K562 (cell line): ENCODE measurements around the gene ERBB3. TPM values are rescaled to one million over a fixed set of nuclear protein-coding genes. Genes with fewer than 3 reads are reported as not detected.
A peak's percentile ranks its signal among the peaks of the same experiment; 100 is the strongest.

Experiments
- CTBP1 ChIP-seq: fragments of 450-650 bp; IDR thresholded peaks from 2 replicates; pipeline ENCODE4 v1.6.1; 2016; ENCODE audit warnings: borderline replicate concordance
- GABPB1 ChIP-seq: sonication (generic); formaldehyde crosslinking; IDR thresholded peaks from 2 replicates; pipeline ENCODE4 v1.8.0; 2022; ENCODE audit warnings: mild to moderate bottlenecking, missing genetic modification reagents
- HDGF ChIP-seq: fragments of 450-650 bp; IDR thresholded peaks from 2 replicates; pipeline ENCODE4 v1.6.1; 2016
- MCM7 ChIP-seq, 2 experiments: fragments of 450-650 bp; IDR thresholded peaks; 2 replicates each; pipeline ENCODE4 v1.6.1; 2016 to 2018
- MEF2A ChIP-seq: IDR thresholded peaks from 2 replicates; pipeline ENCODE4 v1.6.1; 2011; ENCODE audit warnings: low read depth, mild to moderate bottlenecking, low read length, moderate library complexity; ENCODE audit not compliant: control insufficient read depth
- MYNN ChIP-seq, 2 experiments: sonication (generic); formaldehyde crosslinking in 1 of 2; IDR thresholded peaks; 2 replicates each; pipeline versions ENCODE4 v1.5.0 to v1.6.1; 2016 to 2020; ENCODE audit warnings: antibody characterized with exemption in 1 of 2, missing genetic modification reagents in 1 of 2
- POLR2A ChIP-seq: fragments of 450-650 bp; conservative IDR thresholded peaks from 2 replicates; pipeline ENCODE4 v1.6.1; 2016
- POLR2AphosphoS5 ChIP-seq: IDR thresholded peaks from 2 replicates; pipeline ENCODE4 v1.6.1; 2011; ENCODE audit warnings: mild to moderate bottlenecking, low read depth, low read length, moderate library complexity; ENCODE audit not compliant: control insufficient read depth, insufficient read depth
- RAD21 ChIP-seq, 2 experiments: fragments of 250-450 bp in 1 of 2; fragments of 450-650 bp in 1 of 2; sonication (Bioruptor Pico) in 1 of 2; formaldehyde crosslinking in 1 of 2; IDR thresholded peaks in 1 of 2; conservative IDR thresholded peaks in 1 of 2; 2 replicates each; pipeline versions ENCODE4 v1.4.0 to v1.8.0; 2020 to 2022; ENCODE audit warnings: mild to moderate bottlenecking in 2 of 2, moderate library complexity in 1 of 2
- RB1 ChIP-seq: fragments of 450-650 bp; IDR thresholded peaks from 2 replicates; pipeline ENCODE4 v1.6.1; 2017; ENCODE audit warnings: low read depth, mild to moderate bottlenecking
- XRCC5 ChIP-seq: fragments of 200-400 bp; formaldehyde crosslinking; IDR thresholded peaks from 2 replicates; pipeline ENCODE4 v1.6.1; 2017; ENCODE audit warnings: low read depth, mild to moderate bottlenecking, low read length
- ZFX ChIP-seq: sonication (generic); formaldehyde crosslinking; IDR thresholded peaks from 2 replicates; pipeline ENCODE4 v1.8.0; 2022; ENCODE audit warnings: mild to moderate bottlenecking, missing genetic modification reagents, moderate library complexity
- ZNF263 ChIP-seq: sonication (generic); formaldehyde crosslinking; IDR thresholded peaks from 2 replicates; pipeline ENCODE4 v1.8.0; 2022; ENCODE audit warnings: mild to moderate bottlenecking, missing genetic modification reagents, borderline replicate concordance
- polyA plus RNA-seq, 8 experiments: library from polyadenylated mRNA; depleted of rRNA in 4 of 8; stranded (reverse) in 5 of 8; unstranded in 3 of 8; fragments of >200 nt; fragmentation: Nextera tagmentation in 2 of 8; fragmentation: Illumina TruSeq in 1 of 8; extraction: Ambion mirVana in 2 of 8; extraction: Trizol in 1 of 8; gene quantifications; 2 replicates each; pipeline versions ENCODE4 v1.2.1 to v1.2.3, GENCODE V29; 2011 to 2014; ENCODE audit warnings: inconsistent platforms in 1 of 8, missing spikeins in 1 of 8
- total RNA-seq, 7 experiments: library from RNA; depleted of rRNA in 6 of 7; stranded (reverse); fragments of >200 nt in 6 of 7; fragmentation: Illumina TruSeq in 2 of 7; extraction: Trizol in 2 of 7; gene quantifications; 2 replicates each; pipeline versions ENCODE4 v1.2.1 to v1.2.3, GENCODE V29; 2011 to 2021; ENCODE audit warnings: low replicate concordance in 1 of 7
- TF ChIP-seq, protein P1 (sequence below): fragments of 250-450 bp; sonication (Bioruptor Pico); IDR thresholded peaks from 2 replicates; pipeline ENCODE4 v1.5.0; 2021; ENCODE audit warnings: mild to moderate bottlenecking, moderate library complexity
- TF ChIP-seq, protein P2 (sequence below), 2 experiments: fragments of 450-650 bp; IDR thresholded peaks; 2 replicates each; pipeline ENCODE4 v1.6.1; 2016; ENCODE audit warnings: mild to moderate bottlenecking in 2 of 2, borderline replicate concordance in 1 of 2, low read depth in 1 of 2, moderate library complexity in 1 of 2

Gene ERBB3
- total and polyA plus RNA-seq, 9 of the 15 experiments (the other 6 are each of a cell fraction or from before 2014, with no cell fraction given) = 1.5 to 5.4 (median 3.8) TPM

- no peak for TF ChIP-seq MEF2A
- no peak for TF ChIP-seq ZNF263 (CRISPR knock-in tag)
- TF ChIP-seq GABPB1 (CRISPR knock-in tag) = peak; percentile 41; the same call in 1 of the 2 replicates
- TF ChIP-seq, protein P1, sequence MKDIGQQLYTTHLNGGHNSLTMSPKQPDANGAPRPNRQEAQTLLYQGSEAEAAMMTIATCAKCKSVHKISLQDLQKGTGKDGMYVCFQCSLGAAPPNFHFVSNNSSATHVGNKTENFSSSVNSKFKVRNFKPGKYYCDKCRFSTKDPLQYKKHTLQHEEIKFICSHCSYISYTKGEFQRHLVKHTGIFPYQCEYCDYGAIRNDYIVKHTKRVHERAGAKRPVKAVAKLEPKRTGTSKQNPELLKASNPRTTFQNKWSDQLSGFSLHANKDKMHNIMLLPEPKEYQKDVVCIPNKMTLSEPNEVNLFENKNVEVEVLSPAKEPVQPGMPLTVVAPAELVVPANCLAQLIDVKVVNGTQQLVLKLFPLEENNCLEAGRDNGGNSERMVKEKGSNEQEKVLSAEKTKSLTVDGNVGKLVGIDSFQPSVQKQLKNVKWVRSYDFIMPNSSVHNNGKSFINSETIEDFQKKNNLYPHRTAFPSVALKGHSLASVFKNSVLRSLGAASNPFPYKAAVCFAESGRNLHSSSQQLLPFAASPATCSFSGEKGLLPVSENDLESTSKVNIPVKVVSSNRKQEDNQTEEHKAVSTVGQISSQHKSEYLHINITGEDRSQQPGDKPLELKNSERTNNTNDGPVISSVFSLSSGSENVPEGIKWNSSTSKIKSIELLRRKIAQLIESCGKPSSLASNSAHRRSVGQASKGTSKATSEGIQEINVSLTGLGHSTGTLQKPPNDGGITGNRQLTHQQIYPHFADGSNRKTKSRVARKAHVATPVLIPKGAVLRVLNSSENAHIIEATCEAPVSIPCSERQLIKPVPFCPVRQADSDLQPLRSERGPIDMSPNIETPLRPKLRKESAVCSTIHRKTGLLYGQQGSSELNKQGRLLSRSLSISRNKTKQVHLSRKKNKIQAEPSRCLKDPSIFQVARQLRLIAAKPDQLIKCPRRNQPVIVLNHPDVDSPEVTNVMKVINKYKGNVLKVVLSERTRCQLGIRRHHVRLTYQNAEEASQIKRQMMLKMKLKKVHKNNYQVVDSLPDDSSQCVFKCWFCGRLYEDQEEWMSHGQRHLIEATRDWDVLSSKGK (CRISPR knock-in tag) = no peak
- TF ChIP-seq RAD21 (CRISPR knock-in tag; conservative IDR thresholded peaks at IDR 0.05 in 1 of 2, IDR thresholded peaks at IDR 0.05 in 1 of 2) = peak in 1 of 2 experiments; percentile 26; a peak in 1 of 4 replicates
- no peak for TF ChIP-seq POLR2A
- TF ChIP-seq MCM7 (IDR thresholded peaks at IDR 0.05) = no peak
- TF ChIP-seq XRCC5 = peak; percentile 49; the same call in 1 of the 2 replicates
- no peak for TF ChIP-seq POLR2AphosphoS5
- TF ChIP-seq RB1 = peak; percentile 52; the same call in 1 of the 2 replicates
- TF ChIP-seq, protein P2, sequence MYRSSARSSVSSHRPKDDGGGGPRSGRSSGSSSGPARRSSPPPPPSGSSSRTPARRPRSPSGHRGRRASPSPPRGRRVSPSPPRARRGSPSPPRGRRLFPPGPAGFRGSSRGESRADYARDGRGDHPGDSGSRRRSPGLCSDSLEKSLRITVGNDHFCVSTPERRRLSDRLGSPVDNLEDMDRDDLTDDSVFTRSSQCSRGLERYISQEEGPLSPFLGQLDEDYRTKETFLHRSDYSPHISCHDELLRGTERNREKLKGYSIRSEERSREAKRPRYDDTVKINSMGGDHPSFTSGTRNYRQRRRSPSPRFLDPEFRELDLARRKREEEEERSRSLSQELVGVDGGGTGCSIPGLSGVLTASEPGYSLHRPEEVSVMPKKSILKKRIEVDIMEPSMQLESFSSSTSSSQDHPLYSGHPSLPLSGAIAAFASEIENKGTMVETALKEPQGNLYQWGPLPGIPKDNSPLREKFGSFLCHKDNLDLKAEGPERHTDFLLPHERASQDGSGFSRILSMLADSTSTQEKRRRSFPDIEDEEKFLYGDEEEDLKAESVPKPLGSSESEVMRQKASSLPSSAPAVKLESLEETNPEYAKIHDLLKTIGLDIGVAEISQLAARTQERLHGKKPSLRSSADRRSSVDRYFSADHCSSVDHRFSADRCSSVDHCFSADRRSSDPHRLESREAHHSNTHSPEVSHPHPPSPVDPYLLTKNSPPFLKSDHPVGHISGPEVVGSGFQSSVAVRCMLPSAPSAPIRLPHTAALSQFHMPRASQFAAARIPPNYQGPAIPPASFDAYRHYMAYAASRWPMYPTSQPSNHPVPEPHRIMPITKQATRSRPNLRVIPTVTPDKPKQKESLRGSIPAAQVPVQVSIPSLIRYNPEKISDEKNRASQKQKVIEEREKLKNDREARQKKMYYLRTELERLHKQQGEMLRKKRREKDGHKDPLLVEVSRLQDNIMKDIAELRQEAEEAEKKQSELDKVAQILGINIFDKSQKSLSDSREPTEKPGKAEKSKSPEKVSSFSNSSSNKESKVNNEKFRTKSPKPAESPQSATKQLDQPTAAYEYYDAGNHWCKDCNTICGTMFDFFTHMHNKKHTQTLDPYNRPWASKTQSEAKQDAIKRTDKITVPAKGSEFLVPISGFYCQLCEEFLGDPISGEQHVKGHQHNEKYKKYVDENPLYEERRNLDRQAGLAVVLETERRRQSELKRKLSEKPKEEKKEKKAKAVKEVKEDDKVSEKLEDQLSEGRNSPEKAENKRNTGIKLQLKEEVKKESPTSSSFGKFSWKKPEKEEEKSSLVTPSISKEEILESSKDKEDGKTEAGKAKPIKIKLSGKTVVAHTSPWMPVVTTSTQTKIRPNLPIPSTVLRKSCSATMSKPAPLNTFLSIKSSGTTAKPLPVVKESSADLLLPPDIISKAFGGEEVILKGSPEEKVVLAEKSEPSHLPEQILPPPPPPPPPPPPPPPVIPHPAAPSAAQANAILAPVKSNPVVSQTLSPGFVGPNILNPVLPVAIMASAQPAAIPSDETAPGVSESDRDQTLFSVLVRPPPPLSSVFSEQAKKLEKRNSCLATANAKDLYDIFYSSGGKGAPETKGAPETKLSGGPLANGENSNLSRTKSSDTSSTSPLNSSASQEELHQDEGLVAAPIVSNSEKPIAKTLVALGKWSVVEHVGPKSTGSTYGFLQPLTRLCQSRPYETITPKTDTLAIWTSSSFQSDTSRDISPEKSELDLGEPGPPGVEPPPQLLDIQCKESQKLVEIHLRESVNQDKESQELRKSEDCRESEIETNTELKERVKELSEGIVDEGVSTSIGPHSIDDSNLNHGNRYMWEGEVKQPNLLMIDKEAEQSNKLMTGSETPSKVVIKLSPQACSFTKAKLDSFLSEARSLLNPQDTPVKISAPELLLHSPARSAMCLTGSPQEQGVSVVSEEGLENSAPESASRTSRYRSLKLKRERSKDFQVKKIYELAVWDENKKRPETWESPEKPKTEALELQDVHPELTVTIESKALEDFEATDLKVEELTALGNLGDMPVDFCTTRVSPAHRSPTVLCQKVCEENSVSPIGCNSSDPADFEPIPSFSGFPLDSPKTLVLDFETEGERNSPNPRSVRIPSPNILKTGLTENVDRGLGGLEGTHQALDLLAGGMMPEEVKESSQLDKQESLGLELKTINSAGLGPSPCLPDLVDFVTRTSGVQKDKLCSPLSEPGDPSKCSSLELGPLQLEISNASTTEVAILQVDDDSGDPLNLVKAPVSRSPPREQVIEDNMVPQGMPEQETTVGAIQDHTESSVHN (IDR thresholded peaks at IDR 0.05; ENCODE audit: borderline replicate concordance in 1 of 2, low read depth in 1 of 2) = no peak
- no peak for TF ChIP-seq MYNN (IDR thresholded peaks at IDR 0.05)
- TF ChIP-seq MYNN (CRISPR knock-in tag; IDR thresholded peaks at IDR 0.05) = no peak
- peak; percentile 40; the same call in 1 of the 2 replicates for TF ChIP-seq CTBP1
- no peak for TF ChIP-seq HDGF
- 0 out of 2 replicates have a peak, but pooled peaks have one; percentile 19 for TF ChIP-seq ZFX
These were observed 838 bp upstream of the ERBB3 start (continued) for GRCh38 chr12:56078931-56079722.
